Endothelial cell of umbilical vein (primary cell): Measurements from ENCODE around the gene ANKRD34A. TPM values are rescaled to one million over a fixed set of nuclear protein-coding genes. Genes with fewer than 3 reads are reported as not detected.

Experiments
- BruUV-seq: library from RNA; stranded (reverse); fragments of 400-500 nt; replicated peaks from 2 replicates; lab custom pipeline; 2021; lab: Mats Ljungman, UMichigan
- CTCF ChIA-PET: fragments of 300-600, 350-600 bp; sonication (Branson Sonifier 250); formaldehyde crosslinking; loops from one replicate; lab custom pipeline; 2021; ENCODE audit warnings: antibody characterized with exemption, inconsistent platforms; lab: Charles Lee
- POLR2A ChIA-PET: fragments of 300-600, 350-600 bp; sonication (Branson Sonifier 250); formaldehyde crosslinking; loops from one replicate; lab custom pipeline; 2021; ENCODE audit warnings: antibody characterized with exemption, inconsistent platforms; lab: Charles Lee
- DNase-seq: peaks from one replicate; pipeline ENCODE4 v3.0.0-alpha.2; 2011; ENCODE audit warnings: low read depth, low spot score
- FAIRE-seq: peaks from 2 replicates; lab custom pipeline; 2011; peaks lifted over from hg19 to GRCh38; lab: Jason Lieb, UNC
- H2AFZ ChIP-seq: 2 replicates; pipeline ENCODE4 v1.6.0; 2012; ENCODE audit warnings: low read depth, low read length, control low read depth, inconsistent platforms
- H3K27ac ChIP-seq: 2 replicates; pipeline ENCODE4 v1.5.1; 2011; ENCODE audit warnings: low read depth, mild to moderate bottlenecking, control low read depth, low read length, moderate library complexity; ENCODE audit not compliant: insufficient read depth
- H3K27me3 ChIP-seq, 2 experiments: 2 replicates each; pipeline versions ENCODE4 v1.6.0 to v1.6.1; 2011; ENCODE audit warnings: low read length in 2 of 2, mixed read lengths in 1 of 2; ENCODE audit not compliant: control insufficient read depth in 2 of 2, insufficient read depth in 2 of 2
- H3K36me3 ChIP-seq, 2 experiments: 2 replicates in 1 of 2; 3 replicates in 1 of 2; pipeline ENCODE4 v1.5.1; 2011; ENCODE audit warnings: low read length in 2 of 2, mild to moderate bottlenecking in 1 of 2, moderate library complexity in 1 of 2; ENCODE audit not compliant: control insufficient read depth in 2 of 2, insufficient read depth in 2 of 2; ENCODE audit errors: extremely low read depth in 1 of 2
- H3K4me1 ChIP-seq: 3 replicates; pipeline ENCODE4 v1.5.1; 2011; ENCODE audit warnings: mild to moderate bottlenecking, low read length; ENCODE audit not compliant: control insufficient read depth, insufficient read depth; ENCODE audit errors: extremely low read depth
- H3K4me2 ChIP-seq: 2 replicates; pipeline ENCODE4 v1.6.1; 2011; ENCODE audit warnings: low read length, control low read depth, mixed read lengths; ENCODE audit not compliant: insufficient read depth
- H3K4me3 ChIP-seq, 3 experiments: fragments of 200-600 bp in 1 of 3; sonication (generic), shearing (Covaris generic) in 1 of 3; replicated peaks in 1 of 3; 2 replicates each; pipeline ENCODE4 v1.5.1; 2011 to 2016; ENCODE audit warnings: control low read depth in 3 of 3, low read length in 3 of 3, mild to moderate bottlenecking in 2 of 3, inconsistent platforms in 1 of 3, low read depth in 1 of 3, moderate library complexity in 1 of 3; ENCODE audit not compliant: insufficient read depth in 1 of 3
- H3K79me2 ChIP-seq: 2 replicates; pipeline ENCODE4 v1.6.0; 2012; ENCODE audit warnings: low read length, inconsistent platforms; ENCODE audit not compliant: control insufficient read depth, insufficient read depth
- H3K9ac ChIP-seq: replicated peaks from 2 replicates; pipeline ENCODE3; 2011; ENCODE audit warnings: low read length, control low read depth; ENCODE audit not compliant: insufficient read depth; ENCODE audit errors: extremely low read depth
- H3K9me1 ChIP-seq: replicated peaks from 3 replicates; pipeline ENCODE4 v1.6.0; 2011; ENCODE audit warnings: mild to moderate bottlenecking, low read length; ENCODE audit not compliant: control insufficient read depth, insufficient read depth; ENCODE audit errors: extremely low read depth
- H3K9me3 ChIP-seq: replicated peaks from 2 replicates; pipeline ENCODE4 v1.5.1; 2012; ENCODE audit warnings: low read length, inconsistent platforms; ENCODE audit not compliant: control insufficient read depth, insufficient read depth
- H4K20me1 ChIP-seq: replicated peaks from 2 replicates; pipeline ENCODE3; 2011; ENCODE audit warnings: mild to moderate bottlenecking, low read length; ENCODE audit not compliant: control insufficient read depth, insufficient read depth; ENCODE audit errors: extremely low read depth
- EZH2 ChIP-seq: IDR thresholded peaks from 2 replicates; pipeline ENCODE4 v1.6.1; 2012; ENCODE audit warnings: borderline replicate concordance, low read depth, mild to moderate bottlenecking, moderate library complexity, low read length, inconsistent platforms; ENCODE audit not compliant: severe bottlenecking
- FOS ChIP-seq: IDR thresholded peaks from 2 replicates; pipeline ENCODE4 v1.6.1; 2011; ENCODE audit warnings: mild to moderate bottlenecking, low read length, moderate library complexity, borderline replicate concordance; ENCODE audit not compliant: insufficient read depth
- GATA2 ChIP-seq: IDR thresholded peaks from 2 replicates; pipeline ENCODE4 v1.7.0; 2011; ENCODE audit warnings: low read depth, mild to moderate bottlenecking, moderate library complexity, mixed read lengths, low read length; ENCODE audit not compliant: insufficient read length, insufficient read depth
- JUN ChIP-seq: IDR thresholded peaks from 2 replicates; pipeline ENCODE4 v1.6.1; 2011; ENCODE audit warnings: borderline replicate concordance, low read depth; ENCODE audit not compliant: insufficient read length, insufficient read depth
- MYC ChIP-seq: IDR thresholded peaks from one replicate; pipeline ENCODE4 v1.6.1; 2011; ENCODE audit warnings: mild to moderate bottlenecking, low read depth, low read length
- POLR2A ChIP-seq: IDR thresholded peaks from 2 replicates; pipeline ENCODE4 v1.6.1; 2012; ENCODE audit warnings: low read depth, mild to moderate bottlenecking, control low read depth, low read length
- POLR2AphosphoS5 ChIP-seq: IDR thresholded peaks from 2 replicates; pipeline ENCODE4 v1.6.1; 2012; ENCODE audit warnings: low read depth, mild to moderate bottlenecking, control low read depth, low read length, moderate library complexity; ENCODE audit not compliant: insufficient read depth
- dilution Hi-C: fragments of 300-500 bp; cut with MboI; formaldehyde crosslinking; loops from one replicate; pipeline ENCODE4 v1.15.0; 2019; ENCODE audit warnings: low sequenced_read_pairs; ENCODE audit not compliant: extremely low pct_ligation_motif_present
- intact Hi-C: fragments of 100-400 bp; cut with micrococcal nuclease; formaldehyde crosslinking; loops from one replicate; pipeline ENCODE4 v1.10.0; 2022
- polyA plus RNA-seq, 4 experiments: library from polyadenylated mRNA; depleted of rRNA in 3 of 4; stranded (reverse) in 3 of 4; unstranded in 1 of 4; fragments of >200 nt; gene quantifications; 2 replicates each; pipeline versions ENCODE4 v1.2.1 to v1.2.3, GENCODE V29; 2011 to 2012; ENCODE audit warnings: missing spikeins in 1 of 4
- total RNA-seq: library from RNA; stranded (reverse); gene quantifications from 2 replicates; pipeline ENCODE4 v1.2.3, GENCODE V29; 2021
- TF ChIP-seq, protein P1 (sequence below): IDR thresholded peaks from 2 replicates; pipeline ENCODE4 v1.6.1; 2011; ENCODE audit not compliant: insufficient read depth, insufficient read length
- TF ChIP-seq, protein P2 (sequence below), 2 donors: IDR thresholded peaks; 1 replicate in 1 of 2; 2 replicates in 1 of 2; pipeline ENCODE4 v1.5.1; 2011; ENCODE audit warnings: low read length in 2 of 2, mild to moderate bottlenecking in 2 of 2, moderate library complexity in 2 of 2, control low read depth in 1 of 2, inconsistent platforms in 1 of 2, low read depth in 1 of 2; ENCODE audit not compliant: insufficient read depth in 1 of 2; ENCODE audit errors: extremely low read depth in 1 of 2

Gene ANKRD34A
- total and polyA plus RNA-seq, 2 donors (not counting 3 experiments of a cell fraction or from before 2014, with no cell fraction given): 0.24 to 0.43 TPM

DNA sequence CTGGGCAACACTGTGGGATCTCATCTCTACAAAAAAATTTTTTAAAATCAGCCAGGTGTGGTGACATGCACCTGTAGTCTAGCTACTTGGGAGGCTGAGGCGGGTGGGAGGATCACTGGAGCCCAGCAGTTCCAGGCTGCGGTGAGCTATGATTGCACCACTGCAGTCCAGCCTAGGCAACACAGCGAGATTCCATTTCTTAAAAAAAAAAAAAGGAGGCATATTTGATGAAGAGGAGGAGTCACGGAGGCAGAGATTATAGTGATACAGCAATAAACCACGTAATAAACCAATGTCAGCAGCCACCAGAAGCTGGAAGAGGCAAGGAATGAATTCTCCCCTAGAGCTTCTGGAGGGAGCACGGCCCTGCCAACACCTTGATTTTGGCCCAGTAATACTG is 10.5 kb downstream of the ANKRD34A start:
- BruUV-seq: no TSS peak
- peaks cover 76% of the 10 kb centered on the region for H3K79me2 ChIP-seq
- FAIRE-seq (no peak), DNase-seq (no peak)
- H3K4me2 ChIP-seq: no peak overlapping the region
- no peaks in the 10 kb centered on the region for H4K20me1 ChIP-seq
- POLR2A ChIA-PET: interaction anchor here (1.0 kb wide), 1 partner anchor 11 kb away, joined by 3 read pairs; the partner anchor contains the start of genes ANKRD34A and POLR3GL
- no peak overlapping the region for H3K9ac ChIP-seq
- no peaks in the 10 kb centered on the region for H3K27me3 ChIP-seq
- H3K36me3 ChIP-seq: no peaks in the 10 kb centered on the region
- H3K9me3 ChIP-seq: no peaks in the 10 kb centered on the region
- dilution Hi-C loops: no loop called here
- peaks cover 33% of the 10 kb centered on the region for H3K4me1 ChIP-seq
- H2AFZ ChIP-seq: no peak overlapping the region
- CTCF ChIA-PET: interaction anchor here (1.0 to 1.1 kb wide), 2 partner anchors 12 to 24 kb away, joined by 3 to 4 read pairs; no protein-coding TSS in a partner anchor
- H3K4me3 ChIP-seq: no peak overlapping the region
- H3K27ac ChIP-seq: no peak overlapping the region
- intact Hi-C loops: no loop called here
- TF ChIP-seq POLR2AphosphoS5: no peak
- TF ChIP-seq FOS: no peak
- TF ChIP-seq, protein P1, sequence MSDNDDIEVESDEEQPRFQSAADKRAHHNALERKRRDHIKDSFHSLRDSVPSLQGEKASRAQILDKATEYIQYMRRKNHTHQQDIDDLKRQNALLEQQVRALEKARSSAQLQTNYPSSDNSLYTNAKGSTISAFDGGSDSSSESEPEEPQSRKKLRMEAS: no peak
- no peak for TF ChIP-seq EZH2
- TF ChIP-seq GATA2: no peak
- TF ChIP-seq JUN: no peak
- TF ChIP-seq MYC: no peak
- TF ChIP-seq, protein P2, sequence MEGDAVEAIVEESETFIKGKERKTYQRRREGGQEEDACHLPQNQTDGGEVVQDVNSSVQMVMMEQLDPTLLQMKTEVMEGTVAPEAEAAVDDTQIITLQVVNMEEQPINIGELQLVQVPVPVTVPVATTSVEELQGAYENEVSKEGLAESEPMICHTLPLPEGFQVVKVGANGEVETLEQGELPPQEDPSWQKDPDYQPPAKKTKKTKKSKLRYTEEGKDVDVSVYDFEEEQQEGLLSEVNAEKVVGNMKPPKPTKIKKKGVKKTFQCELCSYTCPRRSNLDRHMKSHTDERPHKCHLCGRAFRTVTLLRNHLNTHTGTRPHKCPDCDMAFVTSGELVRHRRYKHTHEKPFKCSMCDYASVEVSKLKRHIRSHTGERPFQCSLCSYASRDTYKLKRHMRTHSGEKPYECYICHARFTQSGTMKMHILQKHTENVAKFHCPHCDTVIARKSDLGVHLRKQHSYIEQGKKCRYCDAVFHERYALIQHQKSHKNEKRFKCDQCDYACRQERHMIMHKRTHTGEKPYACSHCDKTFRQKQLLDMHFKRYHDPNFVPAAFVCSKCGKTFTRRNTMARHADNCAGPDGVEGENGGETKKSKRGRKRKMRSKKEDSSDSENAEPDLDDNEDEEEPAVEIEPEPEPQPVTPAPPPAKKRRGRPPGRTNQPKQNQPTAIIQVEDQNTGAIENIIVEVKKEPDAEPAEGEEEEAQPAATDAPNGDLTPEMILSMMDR (IDR thresholded peaks at IDR 0.05; ENCODE audit: extremely low read depth in 1 of 2, insufficient read depth in 1 of 2, low read depth in 1 of 2, low read length in 2 of 2): no peak
- TF ChIP-seq POLR2A: no peak
- H3K9me1 ChIP-seq: no peaks in the 10 kb centered on the region
